ENCODE measurements around the gene B4GALT1. TPM values are rescaled to one million over a fixed set of nuclear protein-coding genes. Genes with fewer than 3 reads are reported as not detected.

Gene B4GALT1
- total and polyA plus RNA-seq, 2 donors from 2014 or later: 33.0 to 163 TPM

DNA sequence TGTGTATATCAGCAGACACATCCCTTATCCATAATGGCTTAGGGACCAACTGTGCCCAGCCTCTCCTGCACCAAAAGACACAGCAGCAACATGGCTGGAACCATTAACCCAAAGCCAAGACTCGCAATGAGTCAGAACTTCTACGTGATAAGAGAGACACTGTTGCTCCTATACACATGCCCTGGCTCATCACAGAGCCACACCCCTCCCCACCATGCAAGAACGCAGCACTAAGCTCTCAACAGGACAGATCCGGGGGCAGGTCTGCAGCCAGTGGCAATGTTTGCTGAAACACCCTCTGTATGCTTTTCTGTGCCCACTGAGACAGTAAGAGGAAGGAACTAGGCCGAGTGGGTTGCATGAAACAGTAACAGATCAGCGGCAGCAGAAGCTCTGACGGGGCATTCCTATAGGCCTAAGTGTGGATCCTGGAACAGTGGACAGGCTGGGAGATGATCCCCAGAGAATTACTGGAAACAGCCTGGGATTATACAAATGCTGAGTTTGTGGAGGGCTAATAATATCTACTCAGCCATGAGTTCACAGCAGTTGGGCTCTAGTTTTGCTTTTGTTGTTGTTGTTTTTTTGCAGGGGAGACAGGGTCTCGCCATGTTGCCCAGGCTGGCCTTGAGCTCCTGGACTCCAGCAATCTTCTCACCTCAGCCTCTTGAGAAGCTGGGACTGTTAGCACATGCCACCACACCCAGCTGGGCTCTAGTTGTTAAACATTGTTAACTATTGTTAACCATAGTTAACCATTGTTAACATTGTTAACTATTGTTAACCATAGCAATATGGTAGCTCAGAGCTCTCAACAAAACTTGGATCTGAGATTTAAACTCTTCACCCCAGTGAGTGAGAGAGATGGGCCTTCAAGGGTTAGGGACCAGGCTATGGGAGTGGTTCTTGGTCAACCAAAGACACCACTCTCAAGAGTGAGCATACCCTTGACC lies 41.0 kb downstream of the B4GALT1 start:
- Histone ChIP-seq H3K36me3 (ENCODE audit: control insufficient read depth in 2 of 3, insufficient read depth in 3 of 3, low read length in 3 of 3) (peaks cover 0 to 29% (median 9%) of the 10 kb centered on the region in 3 donors), H3K27ac (ENCODE audit: low read depth in 2 of 2, low read length in 2 of 2) (peak overlapping the region in 1 of 2 donors; percentile 23), H3K9me3 (ENCODE audit: control insufficient read depth in 2 of 3, insufficient read depth in 1 of 3, low read length in 3 of 3) (no peaks in the 10 kb centered on the region), H3K4me1 (ENCODE audit: control insufficient read depth in 2 of 3, insufficient read depth in 2 of 3, low read depth in 1 of 3, low read length in 3 of 3) (peaks cover 0 to 46% (median 34%) of the 10 kb centered on the region in 3 donors), H3K9ac (ENCODE audit: low read length in 3 of 3) (no peak overlapping the region), H3K4me3 (ENCODE audit: low read length in 3 of 3) (no peak overlapping the region), H3K27me3 (ENCODE audit: control insufficient read depth, insufficient read depth, low read length) (no peaks in the 10 kb centered on the region)
- DNase-seq: peak in 1 of 5 donors; percentile 43
- TF ChIP-seq, protein P1, sequence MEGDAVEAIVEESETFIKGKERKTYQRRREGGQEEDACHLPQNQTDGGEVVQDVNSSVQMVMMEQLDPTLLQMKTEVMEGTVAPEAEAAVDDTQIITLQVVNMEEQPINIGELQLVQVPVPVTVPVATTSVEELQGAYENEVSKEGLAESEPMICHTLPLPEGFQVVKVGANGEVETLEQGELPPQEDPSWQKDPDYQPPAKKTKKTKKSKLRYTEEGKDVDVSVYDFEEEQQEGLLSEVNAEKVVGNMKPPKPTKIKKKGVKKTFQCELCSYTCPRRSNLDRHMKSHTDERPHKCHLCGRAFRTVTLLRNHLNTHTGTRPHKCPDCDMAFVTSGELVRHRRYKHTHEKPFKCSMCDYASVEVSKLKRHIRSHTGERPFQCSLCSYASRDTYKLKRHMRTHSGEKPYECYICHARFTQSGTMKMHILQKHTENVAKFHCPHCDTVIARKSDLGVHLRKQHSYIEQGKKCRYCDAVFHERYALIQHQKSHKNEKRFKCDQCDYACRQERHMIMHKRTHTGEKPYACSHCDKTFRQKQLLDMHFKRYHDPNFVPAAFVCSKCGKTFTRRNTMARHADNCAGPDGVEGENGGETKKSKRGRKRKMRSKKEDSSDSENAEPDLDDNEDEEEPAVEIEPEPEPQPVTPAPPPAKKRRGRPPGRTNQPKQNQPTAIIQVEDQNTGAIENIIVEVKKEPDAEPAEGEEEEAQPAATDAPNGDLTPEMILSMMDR (IDR thresholded peaks at IDR 0.05; ENCODE audit: borderline replicate concordance, extremely low read depth, insufficient read depth): no peak
- FAIRE-seq: no peak
- intact Hi-C loops (cut with DNase I): no loop called here

DNA sequence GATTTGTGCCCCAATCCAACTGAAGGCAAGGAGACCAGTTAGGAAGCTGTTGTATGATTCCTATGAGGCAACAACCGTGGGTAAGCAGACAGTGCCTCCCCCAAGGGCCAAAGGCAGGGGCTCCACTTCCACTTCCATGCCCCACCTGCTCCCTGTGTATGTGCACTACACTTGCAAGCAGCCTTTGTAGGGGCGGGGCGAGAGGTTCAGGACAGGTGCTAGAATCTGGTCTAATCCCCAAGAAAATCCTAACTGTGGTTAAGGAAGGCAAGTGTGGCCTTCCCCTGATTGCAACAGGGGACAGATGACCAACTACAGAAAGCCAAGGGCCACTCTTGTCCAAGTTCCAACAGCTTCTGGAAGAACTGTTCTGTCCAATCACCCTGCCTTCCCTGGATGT lies 41.7 kb downstream of the B4GALT1 start:
- H3K4me3 ChIP-seq (ENCODE audit: low read length in 3 of 3): no peak overlapping the region
- H3K27me3 ChIP-seq (ENCODE audit: control insufficient read depth, insufficient read depth, low read length): no peaks in the 10 kb centered on the region
- DNase-seq (no peak), FAIRE-seq (no peak)
- no peak overlapping the region for H3K9ac ChIP-seq (ENCODE audit: low read length in 3 of 3)
- TF ChIP-seq, protein P1 (IDR thresholded peaks at IDR 0.05; ENCODE audit: borderline replicate concordance, extremely low read depth, insufficient read depth): no peak
- intact Hi-C loops (cut with DNase I): no loop called here
- peaks cover 0 to 39% (median 30%) of the 10 kb centered on the region in 3 donors for H3K4me1 ChIP-seq (ENCODE audit: control insufficient read depth in 2 of 3, insufficient read depth in 2 of 3, low read depth in 1 of 3, low read length in 3 of 3)
- peaks cover 0 to 32% (median 16%) of the 10 kb centered on the region in 3 donors for H3K36me3 ChIP-seq (ENCODE audit: control insufficient read depth in 2 of 3, insufficient read depth in 3 of 3, low read length in 3 of 3)
- H3K9me3 ChIP-seq (ENCODE audit: control insufficient read depth in 2 of 3, insufficient read depth in 1 of 3, low read length in 3 of 3): no peaks in the 10 kb centered on the region
- no peak overlapping the region for H3K27ac ChIP-seq (ENCODE audit: low read depth in 2 of 2, low read length in 2 of 2)

DNA sequence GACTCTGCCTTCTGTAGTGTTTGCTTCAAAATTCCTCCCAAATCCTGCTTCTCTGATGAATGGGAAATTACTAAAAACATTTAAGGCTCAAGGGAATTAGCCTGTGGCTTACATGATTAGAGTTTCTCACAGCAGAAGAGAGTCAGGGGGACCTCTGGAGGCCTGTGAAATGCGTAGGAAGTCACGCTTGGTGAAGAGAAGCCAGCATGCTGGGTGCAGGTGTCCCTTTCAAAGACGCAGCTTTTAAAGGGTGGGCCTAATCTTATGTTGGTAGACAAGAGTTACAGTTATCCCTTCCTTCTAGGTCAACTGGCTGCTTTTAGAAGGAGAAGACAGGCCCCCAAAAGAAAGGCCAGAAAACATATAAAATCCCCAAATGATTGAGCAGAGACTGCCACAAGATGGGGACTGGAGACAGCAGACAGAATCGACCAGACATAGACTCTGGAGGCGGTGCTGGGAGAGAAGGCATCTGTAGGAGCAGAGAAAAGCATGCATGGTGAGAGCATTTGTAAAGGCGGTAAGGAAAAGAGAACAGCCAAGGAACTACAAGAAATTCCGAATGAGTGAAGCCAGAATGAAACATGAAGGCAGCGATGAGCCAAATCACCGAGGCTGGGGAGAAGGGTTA lies 42.3 kb downstream of the B4GALT1 start:
- TF ChIP-seq, protein P1 (IDR thresholded peaks at IDR 0.05; ENCODE audit: borderline replicate concordance, extremely low read depth, insufficient read depth): peak; percentile 5
- intact Hi-C loops (cut with DNase I): no loop called here
- H3K36me3 ChIP-seq (ENCODE audit: control insufficient read depth in 2 of 3, insufficient read depth in 3 of 3, low read length in 3 of 3): peaks cover 0 to 33% (median 20%) of the 10 kb centered on the region in 3 donors

More for the DNA sequence above, 42.3 kb downstream of the B4GALT1 start:
- no peaks in the 10 kb centered on the region for H3K27me3 ChIP-seq (ENCODE audit: control insufficient read depth, insufficient read depth, low read length)
- DNase-seq (peak in 1 of 5 donors; percentile 53), FAIRE-seq (no peak)
- no peak overlapping the region for H3K9ac ChIP-seq (ENCODE audit: low read length in 3 of 3)
- peaks cover 0 to 33% (median 26%) of the 10 kb centered on the region in 3 donors for H3K4me1 ChIP-seq (ENCODE audit: control insufficient read depth in 2 of 3, insufficient read depth in 2 of 3, low read depth in 1 of 3, low read length in 3 of 3)
- no peak overlapping the region for H3K27ac ChIP-seq (ENCODE audit: low read depth in 2 of 2, low read length in 2 of 2)
- H3K4me3 ChIP-seq (ENCODE audit: low read length in 3 of 3): no peak overlapping the region
- H3K9me3 ChIP-seq (ENCODE audit: control insufficient read depth in 2 of 3, insufficient read depth in 1 of 3, low read length in 3 of 3): no peaks in the 10 kb centered on the region
